Glomerular endothelial cell (primary cell): ENCODE measurements around the gene DSE. TPM values are rescaled to one million over a fixed set of nuclear protein-coding genes. Genes with fewer than 3 reads are reported as not detected.
"Not testable (repeated sequence)": the region's sequence is repeated elsewhere in the genome, so short reads cannot be mapped to it uniquely, and the experiment has no call there.

Source experiments
- DNase-seq: peaks from one replicate; pipeline ENCODE4 v3.0.0-alpha.2; 2011; ENCODE audit warnings: low read depth, low spot score; ENCODE audit errors: extremely low read depth
- total RNA-seq: library from RNA; depleted of rRNA; stranded (reverse); fragments of >200 nt; gene quantifications from 2 replicates; pipeline ENCODE4 v1.2.3, GENCODE V29; 2015

The DSE gene
- total RNA-seq, result 20.8 and 21.5 TPM in 2 replicates

GRCh38 chr6:116370760-116371119 lies at the start of gene DSE:
DSE (plus strand) TSS chr6:116370947; CDS start chr6:116399251, 28,304 bp downstream.
- no peak for DNase-seq

- DNase-seq, result not testable (repeated sequence)
Measured at GRCh38 chr6:116321933-116322332, 48.8 kb upstream of the DSE start.

- no peak for DNase-seq
Measured at GRCh38 chr6:116323863-116324262, 46.9 kb upstream of the DSE start.

- not testable (repeated sequence) for DNase-seq
Measured at GRCh38 chr6:116325634-116326132, 45.1 kb upstream of the DSE start.

- no peak for DNase-seq
Measured at GRCh38 chr6:116326181-116326671, 44.5 kb upstream of the DSE start.

GRCh38 chr6:116326996-116327395 lies 43.8 kb upstream of the DSE start:
- DNase-seq, result no peak

GRCh38 chr6:116327803-116328527 lies 42.8 kb upstream of the DSE start:
- DNase-seq, result no peak

GRCh38 chr6:116328528-116328903 lies 42.2 kb upstream of the DSE start:
- DNase-seq, result no peak

- no peak for DNase-seq
Measured at GRCh38 chr6:116329156-116329555, 41.6 kb upstream of the DSE start.

GRCh38 chr6:116330511-116330910 lies 40.2 kb upstream of the DSE start:
- no peak for DNase-seq

- DNase-seq, result no peak
Measured at GRCh38 chr6:116332096-116332495, 38.7 kb upstream of the DSE start.

GRCh38 chr6:116334638-116335409 lies 35.9 kb upstream of the DSE start:
- DNase-seq, result not testable (repeated sequence)

- DNase-seq, result no peak
Measured at GRCh38 chr6:116335612-116336215, 35.0 kb upstream of the DSE start.

- no peak for DNase-seq
Measured at GRCh38 chr6:116338943-116339342, 31.8 kb upstream of the DSE start.

GRCh38 chr6:116340625-116341024 lies 30.1 kb upstream of the DSE start:
- DNase-seq, result not testable (repeated sequence)

- no peak for DNase-seq
Measured at GRCh38 chr6:116349216-116349615, 21.5 kb upstream of the DSE start.

GRCh38 chr6:116351101-116351500 lies 19.6 kb upstream of the DSE start:
- DNase-seq, result no peak

- DNase-seq, result no peak
Measured at GRCh38 chr6:116352515-116353471, 18.0 kb upstream of the DSE start.

GRCh38 chr6:116354236-116354635 lies 16.5 kb upstream of the DSE start:
- DNase-seq, result no peak

- DNase-seq, result no peak
Measured at GRCh38 chr6:116355796-116356195, 15.0 kb upstream of the DSE start.
